RWPE2 (cell line): Measurements from ENCODE around the gene FRMPD4.

ENCODE experiments used
- ATAC-seq: fragments of 200-7000 bp; cut with Tn5 transposase; 3 replicates; pipeline ENCODE4 v1.9.1; 2021; ENCODE audit warnings: low read depth
- DNase-seq: peaks from one replicate; pipeline ENCODE4 v3.0.0-alpha.2; 2020; ENCODE audit warnings: low spot score
- H3K27ac ChIP-seq: fragments of 450-650 bp; 2 replicates; pipeline ENCODE4 v1.5.1; 2017; ENCODE audit warnings: mild to moderate bottlenecking; ENCODE audit not compliant: poor library complexity, severe bottlenecking
- H3K27me3 ChIP-seq: fragments of 250-450 bp; sonication (Bioruptor Pico); 2 replicates; pipeline ENCODE4 v1.5.1; 2021; ENCODE audit warnings: mild to moderate bottlenecking, moderate library complexity; ENCODE audit not compliant: insufficient read depth, poor library complexity, severe bottlenecking
- H3K36me3 ChIP-seq: fragments of 250-450 bp; sonication (Bioruptor Pico); 2 replicates; pipeline ENCODE4 v1.5.1; 2020; ENCODE audit warnings: low read depth, mild to moderate bottlenecking, moderate library complexity
- H3K4me1 ChIP-seq: fragments of 250-450 bp; sonication (Bioruptor Pico); 2 replicates; pipeline ENCODE4 v1.5.1; 2021; ENCODE audit warnings: mild to moderate bottlenecking, moderate library complexity; ENCODE audit not compliant: insufficient read depth, poor library complexity, severe bottlenecking
- H3K4me3 ChIP-seq: fragments of 250-450 bp; sonication (Bioruptor Pico); 2 replicates; pipeline ENCODE4 v1.5.1; 2021; ENCODE audit warnings: mild to moderate bottlenecking, moderate library complexity; ENCODE audit not compliant: severe bottlenecking
- H3K9me3 ChIP-seq: fragments of 250-450 bp; sonication (Bioruptor Pico); 2 replicates; pipeline ENCODE4 v1.5.1; 2021; ENCODE audit warnings: mild to moderate bottlenecking, moderate library complexity; ENCODE audit not compliant: severe bottlenecking
- CTCF ChIP-seq: fragments of 450-650 bp; IDR thresholded peaks from one replicate; pipeline ENCODE4 v1.5.1; 2017; ENCODE audit warnings: mild to moderate bottlenecking, moderate library complexity; ENCODE audit not compliant: poor library complexity, severe bottlenecking

FRMPD4 gene

GRCh38 chrX:12709047-12709446 lies 570.8 kb downstream of the FRMPD4 start:
- no peak overlapping the region for H3K4me3 ChIP-seq
- ATAC-seq (no peak), DNase-seq (no peak)
- H3K36me3 ChIP-seq: no peaks in the 10 kb centered on the region
- TF ChIP-seq CTCF: no peak
- no peaks in the 10 kb centered on the region for H3K27me3 ChIP-seq
- H3K27ac ChIP-seq: no peak overlapping the region
- H3K9me3 ChIP-seq: no peaks in the 10 kb centered on the region
- no peaks in the 10 kb centered on the region for H3K4me1 ChIP-seq

- Histone ChIP-seq H3K27ac (no peak overlapping the region), H3K4me3 (no peak overlapping the region), H3K9me3 (no peaks in the 10 kb centered on the region), H3K36me3 (no peaks in the 10 kb centered on the region), H3K4me1 (no peaks in the 10 kb centered on the region), H3K27me3 (no peaks in the 10 kb centered on the region)
- TF ChIP-seq CTCF: no peak
- ATAC-seq: no peak
- no peak for DNase-seq
These were observed 573.3 kb downstream of the FRMPD4 start for GRCh38 chrX:12711435-12712040.

GRCh38 chrX:12716574-12716973 lies 578.3 kb downstream of the FRMPD4 start:
- ATAC-seq (no peak), DNase-seq (no peak)
- no peaks in the 10 kb centered on the region for H3K4me1 ChIP-seq
- no peak overlapping the region for H3K4me3 ChIP-seq
- no peak for TF ChIP-seq CTCF
- no peak overlapping the region for H3K27ac ChIP-seq
- H3K36me3 ChIP-seq: no peaks in the 10 kb centered on the region
- H3K9me3 ChIP-seq: no peaks in the 10 kb centered on the region
- no peaks in the 10 kb centered on the region for H3K27me3 ChIP-seq

GRCh38 chrX:12719837-12720236 lies 581.6 kb downstream of the FRMPD4 start:
- H3K27ac ChIP-seq: no peak overlapping the region
- H3K36me3 ChIP-seq: no peaks in the 10 kb centered on the region
- no peaks in the 10 kb centered on the region for H3K27me3 ChIP-seq
- no peak overlapping the region for H3K4me3 ChIP-seq
- DNase-seq: no peak
- ATAC-seq: no peak
- no peaks in the 10 kb centered on the region for H3K4me1 ChIP-seq
- no peak for TF ChIP-seq CTCF
- H3K9me3 ChIP-seq: no peaks in the 10 kb centered on the region

- Histone ChIP-seq H3K9me3 (no peaks in the 10 kb centered on the region), H3K4me3 (no peak overlapping the region), H3K4me1 (no peaks in the 10 kb centered on the region), H3K36me3 (no peaks in the 10 kb centered on the region), H3K27ac (no peak overlapping the region), H3K27me3 (no peaks in the 10 kb centered on the region)
- DNase-seq (no peak), ATAC-seq (no peak)
- TF ChIP-seq CTCF: no peak
These were observed 582.8 kb downstream of the FRMPD4 start for GRCh38 chrX:12721042-12721441.
